DOHH2 (cell line): Measurements from ENCODE around the gene ZNF839.

Experiments used
- H3F3A ChIP-seq: fragments of 200-600 bp; sonication (generic), shearing (Covaris generic); 2 replicates; pipeline ENCODE4 v1.6.0; 2016; ENCODE audit warnings: antibody characterized with exemption, mild to moderate bottlenecking; ENCODE audit not compliant: control insufficient read depth, insufficient read depth
- H3K27ac ChIP-seq: fragments of 200-600 bp; sonication (generic); 2 replicates; pipeline ENCODE4 v1.5.1; 2014; ENCODE audit warnings: low read depth, mild to moderate bottlenecking, low read length, moderate library complexity
- H3K27me3 ChIP-seq: fragments of 200-600 bp; sonication (generic); 2 replicates; pipeline ENCODE4 v1.6.1; 2014; ENCODE audit warnings: mild to moderate bottlenecking, low read length, mixed read lengths; ENCODE audit not compliant: control insufficient read depth
- H3K36me3 ChIP-seq: fragments of 200-600 bp; sonication (generic); 2 replicates; pipeline ENCODE4 v1.6.1; 2014; ENCODE audit warnings: mild to moderate bottlenecking, low read length, moderate library complexity, mixed read lengths; ENCODE audit not compliant: control insufficient read depth
- H3K4me1 ChIP-seq: fragments of 200-600 bp; sonication (generic); 2 replicates; pipeline ENCODE4 v1.6.1; 2014; ENCODE audit warnings: mild to moderate bottlenecking, low read length, mixed read lengths; ENCODE audit not compliant: control insufficient read depth
- H3K4me2 ChIP-seq: fragments of 200-600 bp; sonication (generic); 2 replicates; pipeline ENCODE4 v1.6.0; 2014; ENCODE audit warnings: mild to moderate bottlenecking, low read length, moderate library complexity
- H3K4me3 ChIP-seq: fragments of 200-600 bp; sonication (generic); 2 replicates; pipeline ENCODE4 v1.5.1; 2014; ENCODE audit warnings: mild to moderate bottlenecking, low read length, mixed read lengths
- H3K79me2 ChIP-seq: fragments of 200-600 bp; sonication (generic); 2 replicates; pipeline ENCODE4 v1.6.1; 2014; ENCODE audit warnings: mild to moderate bottlenecking, low read length, mixed read lengths; ENCODE audit not compliant: control insufficient read depth
- H3K9me2 ChIP-seq: fragments of 200-600 bp; sonication (generic); replicated peaks from 2 replicates; pipeline ENCODE4 v1.6.1; 2014; ENCODE audit warnings: mild to moderate bottlenecking, low read length, mixed read lengths; ENCODE audit not compliant: control insufficient read depth
- H3K9me3 ChIP-seq: fragments of 200-600 bp; sonication (generic); 2 replicates; pipeline ENCODE4 v1.6.1; 2014; ENCODE audit warnings: antibody characterized with exemption, low read length, mixed read lengths; ENCODE audit not compliant: control insufficient read depth, insufficient read depth
- H4K20me1 ChIP-seq: fragments of 200-600 bp; sonication (generic); 2 replicates; pipeline ENCODE4 v1.6.0; 2014; ENCODE audit warnings: low read depth, mild to moderate bottlenecking, antibody characterized with exemption, low read length, moderate library complexity; ENCODE audit not compliant: control insufficient read depth, insufficient read depth
- EZH2phosphoT487 ChIP-seq: fragments of 200-600 bp; sonication (generic); IDR thresholded peaks from 2 replicates; pipeline ENCODE4 v1.6.1; 2017; ENCODE audit warnings: borderline replicate concordance, mild to moderate bottlenecking, antibody characterized with exemption, low read length, moderate library complexity, mixed read lengths
- TF ChIP-seq, protein P1 (sequence below): fragments of 200-600 bp; sonication (generic); IDR thresholded peaks from one replicate; pipeline ENCODE4 v1.5.1; 2014; ENCODE audit warnings: antibody characterized with exemption, mild to moderate bottlenecking, low read depth, low read length; ENCODE audit not compliant: poor library complexity, severe bottlenecking

ZNF839 gene

DNA sequence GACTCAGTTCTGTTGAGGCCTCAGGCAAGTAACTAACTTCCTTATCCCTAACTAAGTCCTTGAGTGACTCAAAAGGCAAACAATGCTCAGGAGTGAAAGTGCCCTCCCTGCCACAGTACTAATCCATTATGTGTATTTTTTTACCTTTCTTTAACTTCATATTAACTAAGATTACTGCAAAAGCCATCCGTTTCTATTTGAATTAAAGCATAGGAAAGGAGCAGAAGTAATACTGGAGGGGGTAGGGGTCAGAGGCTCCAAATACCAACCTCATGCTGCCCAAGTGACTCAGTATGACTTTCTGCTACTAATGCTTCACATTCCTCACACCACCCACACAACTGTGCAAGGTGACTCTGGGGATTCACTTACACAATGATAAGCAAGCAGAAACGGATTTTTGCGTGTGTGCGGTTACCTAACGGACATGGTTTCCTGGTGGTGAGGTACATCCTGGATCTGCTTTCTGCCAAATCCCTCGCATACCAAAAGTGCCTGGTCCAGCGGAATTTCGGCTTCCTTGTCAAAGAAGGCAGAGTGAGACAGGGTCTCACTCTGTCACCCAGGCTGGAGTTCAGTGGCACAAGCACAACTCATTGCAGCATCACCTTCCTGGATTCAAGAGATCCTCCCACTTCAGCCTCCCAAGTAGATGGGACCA lies 39.7 kb upstream of the ZNF839 start:
- no peak for TF ChIP-seq EZH2phosphoT487
- TF ChIP-seq, protein P1, sequence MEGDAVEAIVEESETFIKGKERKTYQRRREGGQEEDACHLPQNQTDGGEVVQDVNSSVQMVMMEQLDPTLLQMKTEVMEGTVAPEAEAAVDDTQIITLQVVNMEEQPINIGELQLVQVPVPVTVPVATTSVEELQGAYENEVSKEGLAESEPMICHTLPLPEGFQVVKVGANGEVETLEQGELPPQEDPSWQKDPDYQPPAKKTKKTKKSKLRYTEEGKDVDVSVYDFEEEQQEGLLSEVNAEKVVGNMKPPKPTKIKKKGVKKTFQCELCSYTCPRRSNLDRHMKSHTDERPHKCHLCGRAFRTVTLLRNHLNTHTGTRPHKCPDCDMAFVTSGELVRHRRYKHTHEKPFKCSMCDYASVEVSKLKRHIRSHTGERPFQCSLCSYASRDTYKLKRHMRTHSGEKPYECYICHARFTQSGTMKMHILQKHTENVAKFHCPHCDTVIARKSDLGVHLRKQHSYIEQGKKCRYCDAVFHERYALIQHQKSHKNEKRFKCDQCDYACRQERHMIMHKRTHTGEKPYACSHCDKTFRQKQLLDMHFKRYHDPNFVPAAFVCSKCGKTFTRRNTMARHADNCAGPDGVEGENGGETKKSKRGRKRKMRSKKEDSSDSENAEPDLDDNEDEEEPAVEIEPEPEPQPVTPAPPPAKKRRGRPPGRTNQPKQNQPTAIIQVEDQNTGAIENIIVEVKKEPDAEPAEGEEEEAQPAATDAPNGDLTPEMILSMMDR = no peak
- Histone ChIP-seq H3K27me3 (no peaks in the 10 kb centered on the region), H3F3A (no peaks in the 10 kb centered on the region), H3K27ac (no peak overlapping the region), H3K4me3 (no peak overlapping the region), H3K79me2 (no peaks in the 10 kb centered on the region), H3K9me3 (no peaks in the 10 kb centered on the region), H3K4me2 (no peak overlapping the region), H3K9me2 (no peaks in the 10 kb centered on the region), H3K4me1 (no peaks in the 10 kb centered on the region), H3K36me3 (no peaks in the 10 kb centered on the region), H4K20me1 (no peaks in the 10 kb centered on the region)

DNA sequence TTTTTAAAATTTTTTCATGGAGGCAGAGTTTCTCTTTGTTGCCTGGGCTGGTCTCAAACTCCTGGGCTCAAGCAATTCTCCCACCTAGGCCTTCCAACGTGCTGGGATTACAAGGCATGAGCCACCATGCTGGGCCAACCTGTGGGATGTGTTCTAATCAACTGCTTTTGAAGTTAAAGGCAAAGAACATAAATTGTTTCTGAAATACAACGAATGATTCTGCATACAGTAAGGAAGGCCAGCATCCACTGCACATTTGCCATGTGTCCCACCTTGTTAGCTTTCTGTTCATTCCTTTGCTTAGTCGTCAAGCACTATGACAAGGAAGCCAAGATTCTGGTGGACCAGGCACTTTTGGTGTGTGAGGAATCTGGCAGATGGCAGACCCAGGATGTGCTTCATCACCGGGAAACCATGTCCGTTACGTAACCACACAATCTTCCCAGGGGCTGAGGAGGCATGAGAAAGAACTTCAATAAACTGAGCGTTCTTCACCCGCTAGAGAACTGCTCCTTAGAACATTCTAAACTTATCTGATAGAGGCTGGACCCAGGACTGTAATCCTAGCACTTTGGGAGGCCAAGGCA lies 39.1 kb upstream of the ZNF839 start:
- no peak overlapping the region for H3K27ac ChIP-seq
- no peaks in the 10 kb centered on the region for H3K27me3 ChIP-seq
- no peaks in the 10 kb centered on the region for H3K36me3 ChIP-seq
- no peaks in the 10 kb centered on the region for H4K20me1 ChIP-seq
- H3K4me1 ChIP-seq = no peaks in the 10 kb centered on the region
- no peak overlapping the region for H3K4me2 ChIP-seq
- H3K9me2 ChIP-seq = no peaks in the 10 kb centered on the region
- H3F3A ChIP-seq = no peaks in the 10 kb centered on the region
- no peaks in the 10 kb centered on the region for H3K79me2 ChIP-seq
- H3K9me3 ChIP-seq = no peaks in the 10 kb centered on the region
- no peak overlapping the region for H3K4me3 ChIP-seq
- TF ChIP-seq, protein P1 = no peak

DNA sequence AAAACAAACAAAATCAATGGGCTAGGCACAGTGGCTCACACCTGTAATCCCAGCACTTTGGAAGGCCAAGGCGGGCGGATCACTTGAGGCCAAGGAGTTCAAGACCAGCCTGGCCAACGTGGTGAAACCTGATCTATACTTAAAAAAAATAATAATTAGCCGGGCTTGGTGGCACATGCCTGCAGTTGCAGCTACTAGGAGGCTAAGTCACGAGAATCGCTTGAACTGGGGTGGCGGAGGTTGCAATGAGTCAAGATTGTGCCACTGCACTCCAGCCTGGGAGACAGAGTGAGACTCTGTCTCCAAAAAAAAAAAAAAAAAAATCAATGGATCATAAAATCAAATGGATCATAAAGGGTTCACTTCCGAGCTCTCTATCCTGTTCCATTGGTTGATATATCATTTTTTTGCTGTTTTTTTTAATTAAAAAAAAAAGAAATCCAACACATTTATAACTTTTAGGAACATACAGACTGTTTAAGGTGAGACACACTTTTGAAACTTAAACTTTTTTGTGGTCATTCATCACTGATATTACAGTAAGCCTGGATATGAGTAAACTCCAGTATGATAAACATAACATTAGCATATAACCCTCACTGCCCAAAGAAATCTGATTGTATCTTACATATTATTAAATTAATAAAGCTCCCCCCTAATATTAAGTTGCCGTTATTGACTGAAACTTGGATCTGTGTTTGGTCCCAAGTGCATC lies 36.6 kb upstream of the ZNF839 start:
- Histone ChIP-seq H4K20me1 (no peaks in the 10 kb centered on the region), H3K9me3 (no peaks in the 10 kb centered on the region), H3K4me2 (no peak overlapping the region), H3K36me3 (no peaks in the 10 kb centered on the region), H3K4me1 (no peaks in the 10 kb centered on the region), H3K4me3 (no peak overlapping the region), H3F3A (no peaks in the 10 kb centered on the region), H3K9me2 (no peaks in the 10 kb centered on the region), H3K27ac (no peak overlapping the region), H3K79me2 (no peaks in the 10 kb centered on the region), H3K27me3 (no peaks in the 10 kb centered on the region)
- TF ChIP-seq EZH2phosphoT487 = no peak
- TF ChIP-seq, protein P1 = no peak
